NCI-H2081 treated with DMSO at 0.1 percent for 48 hours (cell line): Measurements from ENCODE around the gene ARHGAP9.

ENCODE experiments used
- DNase-seq: peaks from one replicate; lab custom pipeline; 2025; lab: John Stamatoyannopoulos, UW

ARHGAP9 gene

GRCh38 chr12:57491393-57492280 lies 12.0 kb upstream of the ARHGAP9 start:
- no peak for DNase-seq

- DNase-seq, result no peak
These were observed 10.5 kb upstream of the ARHGAP9 start for GRCh38 chr12:57490126-57490525.

- no peak for DNase-seq
These were observed 9.5 kb upstream of the ARHGAP9 start for GRCh38 chr12:57489157-57489641.

- no peak for DNase-seq
These were observed 8.9 kb upstream of the ARHGAP9 start for GRCh38 chr12:57488402-57489156.

GRCh38 chr12:57487597-57488401 lies 8.1 kb upstream of the ARHGAP9 start, which contains the start of gene MARS1:
Gene MARS1 (plus strand): TSS chr12:57488068. CDS start chr12:57488091, 23 bp downstream.
- DNase-seq, result peak; percentile 92

- DNase-seq, result no peak
These were observed 7.5 kb upstream of the ARHGAP9 start for GRCh38 chr12:57487055-57487596.

GRCh38 chr12:57485695-57486094 lies 6.0 kb upstream of the ARHGAP9 start:
- no peak for DNase-seq

- DNase-seq, result no peak
These were observed 3.8 kb upstream of the ARHGAP9 start for GRCh38 chr12:57483466-57483865.

- DNase-seq, result no peak
These were observed 2.0 kb upstream of the ARHGAP9 start for GRCh38 chr12:57481671-57482070.

GRCh38 chr12:57479043-57479375 lies 657 bp downstream of the ARHGAP9 start:
- DNase-seq, result no peak

GRCh38 chr12:57477710-57478681 lies 1.7 kb downstream of the ARHGAP9 start:
- no peak for DNase-seq

- DNase-seq, result no peak
These were observed 2.5 kb downstream of the ARHGAP9 start for GRCh38 chr12:57476993-57477709.

GRCh38 chr12:57476162-57476992 lies 3.3 kb downstream of the ARHGAP9 start:
- DNase-seq, result no peak

- no peak for DNase-seq
These were observed 4.2 kb downstream of the ARHGAP9 start for GRCh38 chr12:57475271-57476161.

GRCh38 chr12:57474862-57475261 lies 4.8 kb downstream of the ARHGAP9 start:
- no peak for DNase-seq

- DNase-seq, result no peak
These were observed 5.2 kb downstream of the ARHGAP9 start for GRCh38 chr12:57474430-57474829.

GRCh38 chr12:57473886-57474285 lies 5.8 kb downstream of the ARHGAP9 start:
- DNase-seq, result no peak

GRCh38 chr12:57473392-57473791 lies 6.3 kb downstream of the ARHGAP9 start:
- no peak for DNase-seq
